GM21528 (cell line): ENCODE data around the gene TBL1X.

Source experiments
- ATAC-seq: cut with Tn5 transposase; IDR thresholded peaks from one replicate; pipeline ENCODE4 v1.9.1; 2021; ENCODE audit warnings: mild to moderate bottlenecking, moderate library complexity; ENCODE audit not compliant: unreplicated experiment, low FRiP score

TBL1X gene

GRCh38 chrX:9576059-9576458 lies 111.2 kb downstream of the TBL1X start:
- no peak for ATAC-seq

- ATAC-seq = no peak
Observed at GRCh38 chrX:9577555-9577954, 112.7 kb downstream of the TBL1X start.

GRCh38 chrX:9578083-9578779 lies 113.4 kb downstream of the TBL1X start:
- ATAC-seq = no peak

GRCh38 chrX:9581771-9582385 lies 117.0 kb downstream of the TBL1X start:
- ATAC-seq = no peak

GRCh38 chrX:9582956-9583355 lies 118.1 kb downstream of the TBL1X start:
- ATAC-seq = no peak

GRCh38 chrX:9586992-9587392 lies 122.1 kb downstream of the TBL1X start:
- no peak for ATAC-seq

GRCh38 chrX:9587642-9588041 lies 122.8 kb downstream of the TBL1X start:
- ATAC-seq = no peak

GRCh38 chrX:9591496-9591895 lies 126.6 kb downstream of the TBL1X start:
- ATAC-seq = no peak

- no peak for ATAC-seq
Observed at GRCh38 chrX:9593756-9594155, 128.9 kb downstream of the TBL1X start.

GRCh38 chrX:9595174-9595573 lies 130.3 kb downstream of the TBL1X start:
- no peak for ATAC-seq

- no peak for ATAC-seq
Observed at GRCh38 chrX:9596837-9597236, 132.0 kb downstream of the TBL1X start.

GRCh38 chrX:9597361-9598035 lies 132.6 kb downstream of the TBL1X start:
- no peak for ATAC-seq

- no peak for ATAC-seq
Observed at GRCh38 chrX:9598344-9598743, 133.5 kb downstream of the TBL1X start.

GRCh38 chrX:9604111-9604907 lies 139.5 kb downstream of the TBL1X start:
- no peak for ATAC-seq

GRCh38 chrX:9604908-9605306 lies 140.0 kb downstream of the TBL1X start:
- ATAC-seq = no peak

GRCh38 chrX:9605484-9605883 lies 140.6 kb downstream of the TBL1X start:
- no peak for ATAC-seq

- ATAC-seq = no peak
Observed at GRCh38 chrX:9606971-9607370, 142.1 kb downstream of the TBL1X start.

GRCh38 chrX:9609499-9609898 lies 144.6 kb downstream of the TBL1X start:
- ATAC-seq = no peak

- ATAC-seq = no peak
Observed at GRCh38 chrX:9609987-9610386, 145.1 kb downstream of the TBL1X start.

- no peak for ATAC-seq
Observed at GRCh38 chrX:9610771-9611392, 146.0 kb downstream of the TBL1X start.
